GM12878 (cell line): Measurements from ENCODE around the gene RGS11. TPM values are rescaled to one million over a fixed set of nuclear protein-coding genes. Genes with fewer than 3 reads are reported as not detected.

Experiments
- ATAC-seq: fragments of 200-7000 bp; cut with Tn5 transposase; 3 replicates; pipeline ENCODE4 v1.9.1; 2020; ENCODE audit warnings: mild to moderate bottlenecking, moderate library complexity
- BruUV-seq: library from RNA; stranded (reverse); fragments of 400-500 nt; replicated peaks from 2 replicates; lab custom pipeline; 2021; lab: Mats Ljungman, UMichigan
- CTCF ChIA-PET: fragments of 300-600 bp; sonication (Branson Sonifier 250); formaldehyde crosslinking; extraction: SDS; loops from one replicate; lab custom pipeline; 2021; ENCODE audit warnings: inconsistent platforms; lab: Yijun Ruan, JAX
- POLR2A ChIA-PET: fragments of 350-600 bp; formaldehyde crosslinking; extraction: SDS; loops from one replicate; lab custom pipeline; 2021; ENCODE audit warnings: inconsistent platforms; lab: Charles Lee
- RAD21 ChIA-PET: fragments of 300-600 bp; sonication (Branson Sonifier 250); formaldehyde crosslinking; loops from one replicate; lab custom pipeline; 2023; ENCODE audit warnings: antibody characterized with exemption; ENCODE audit not compliant: unreplicated experiment; lab: Charles Lee
- SMC1A ChIA-PET: fragments of 300-600 bp; sonication (Branson Sonifier 250); formaldehyde crosslinking; loops from one replicate; lab custom pipeline; 2023; ENCODE audit not compliant: unreplicated experiment, uncharacterized antibody; lab: Charles Lee
- DNase-seq: peaks from one replicate; pipeline ENCODE4 v3.0.0-alpha.2; 2011; ENCODE audit warnings: low read depth, low spot score
- FAIRE-seq: peaks from 3 replicates; lab custom pipeline; 2011; peaks lifted over from hg19 to GRCh38; lab: Jason Lieb, UNC
- H2AFZ ChIP-seq: 2 replicates; pipeline ENCODE4 v1.6.0; 2011; ENCODE audit warnings: low read depth, low read length, control low read depth; ENCODE audit not compliant: control insufficient read depth
- H3K27ac ChIP-seq: 2 replicates; pipeline ENCODE4 v1.5.1; 2011; ENCODE audit warnings: control low read depth; ENCODE audit not compliant: control insufficient read depth, insufficient read depth
- H3K27me3 ChIP-seq, 2 experiments: replicated peaks in 1 of 2; 2 replicates each; pipeline versions ENCODE4 v1.6.0 to v1.6.1; 2011; ENCODE audit warnings: low read length in 1 of 2; ENCODE audit not compliant: control insufficient read depth in 2 of 2, insufficient read depth in 2 of 2
- H3K36me3 ChIP-seq, 2 experiments: 2 replicates each; pipeline ENCODE4 v1.5.1; 2011; ENCODE audit warnings: low read length in 1 of 2; ENCODE audit not compliant: control insufficient read depth in 2 of 2, insufficient read depth in 2 of 2
- H3K4me1 ChIP-seq: 2 replicates; pipeline ENCODE4 v1.6.1; 2011; ENCODE audit warnings: mild to moderate bottlenecking, low read length, moderate library complexity, mixed read lengths; ENCODE audit not compliant: control insufficient read depth, insufficient read depth
- H3K4me2 ChIP-seq: 2 replicates; pipeline ENCODE4 v1.6.0; 2011; ENCODE audit warnings: control low read depth; ENCODE audit not compliant: control insufficient read depth, insufficient read depth
- H3K4me3 ChIP-seq: fragments of 200-600 bp; sonication (generic); 2 replicates; pipeline ENCODE4 v1.5.1; 2016
- H3K79me2 ChIP-seq: 2 replicates; pipeline ENCODE4 v1.6.0; 2011; ENCODE audit warnings: low read length; ENCODE audit not compliant: control insufficient read depth, insufficient read depth
- H3K9ac ChIP-seq: 2 replicates; pipeline ENCODE4 v1.8.0; 2011; ENCODE audit warnings: low read length, control low read depth, mixed read lengths; ENCODE audit not compliant: control insufficient read depth, insufficient read depth
- H3K9me3 ChIP-seq: replicated peaks from 3 replicates; pipeline ENCODE4 v1.5.1; 2011; ENCODE audit warnings: mild to moderate bottlenecking, low read length; ENCODE audit not compliant: control insufficient read depth, insufficient read depth
- H4K20me1 ChIP-seq: 2 replicates; pipeline ENCODE4 v1.6.0; 2011; ENCODE audit not compliant: control insufficient read depth, insufficient read depth
- CEBPB ChIP-seq, 2 experiments: fragments of 150-350 bp in 1 of 2; IDR thresholded peaks; 2 replicates each; pipeline ENCODE4 v1.6.1; 2012 to 2014; ENCODE audit warnings: low read depth in 2 of 2, low read length in 2 of 2, borderline replicate concordance in 1 of 2, inconsistent platforms in 1 of 2
- E2F8 ChIP-seq: fragments of 450-650 bp; IDR thresholded peaks from 2 replicates; pipeline ENCODE4 v1.6.1; 2018; ENCODE audit warnings: mild to moderate bottlenecking, low read depth, moderate library complexity; ENCODE audit not compliant: partially characterized antibody
- ELK1 ChIP-seq: IDR thresholded peaks from 2 replicates; pipeline ENCODE4 v1.6.1; 2012; ENCODE audit warnings: low read depth, low read length, improper control_type of control experiment
- PBX3 ChIP-seq: IDR thresholded peaks from 2 replicates; pipeline ENCODE4 v1.6.1; 2011; ENCODE audit warnings: mild to moderate bottlenecking, low read depth, low read length, moderate library complexity; ENCODE audit not compliant: insufficient replicate concordance
- PML ChIP-seq: IDR thresholded peaks from 2 replicates; pipeline ENCODE4 v1.6.1; 2012; ENCODE audit warnings: low read length, inconsistent platforms
- RELA ChIP-seq: fragments of 450-650 bp; IDR thresholded peaks from 2 replicates; pipeline ENCODE4 v1.8.0; 2014; ENCODE audit warnings: borderline replicate concordance; ENCODE audit not compliant: partially characterized antibody
- SUZ12 ChIP-seq: fragments of 200-600 bp; sonication (generic); IDR thresholded peaks from one replicate; pipeline ENCODE4 v1.6.1; 2018; ENCODE audit warnings: antibody characterized with exemption, mild to moderate bottlenecking; ENCODE audit not compliant: unreplicated experiment
- ZNF24 ChIP-seq: fragments of 450-650 bp; IDR thresholded peaks from 2 replicates; pipeline ENCODE4 v1.6.1; 2017; ENCODE audit warnings: antibody characterized with exemption, mild to moderate bottlenecking
- ZSCAN29 ChIP-seq: fragments of 450-650 bp; IDR thresholded peaks from 2 replicates; pipeline ENCODE4 v1.6.1; 2017; ENCODE audit warnings: mild to moderate bottlenecking, moderate library complexity
- WGBS: methylation state at CpG from one replicate; pipeline ENCODE4 v1.1.6; 2016; ENCODE audit warnings: low lambda C conversion rate; ENCODE audit not compliant: insufficient replicate concordance, insufficient coverage; ENCODE audit errors: missing lambda C conversion rate; 5-methylcytosine and 5-hydroxymethylcytosine counted together
- in situ Hi-C: fragments of 300-500 bp; cut with MboI; formaldehyde crosslinking; loops from 9 replicates; pipeline ENCODE4 v1.14.3; 2018; ENCODE audit warnings: mixed read lengths
- intact Hi-C: fragments of 100-400 bp; cut with micrococcal nuclease; formaldehyde crosslinking; loops from one replicate; pipeline ENCODE4 v1.14.2; 2022; ENCODE audit not compliant: unreplicated experiment
- polyA plus RNA-seq, 11 experiments: library from polyadenylated mRNA; depleted of rRNA in 4 of 11; unstranded in 6 of 11; stranded (reverse) in 5 of 11; fragments of >200 nt; fragmentation: Nextera tagmentation in 4 of 11; fragmentation: Illumina TruSeq in 1 of 11; extraction: Ambion mirVana in 4 of 11; extraction: Trizol in 1 of 11; gene quantifications; 1 replicate in 1 of 11; 2 replicates in 10 of 11; pipeline versions ENCODE4 v1.2.1 to v1.2.3, GENCODE V29; 2011 to 2016; ENCODE audit warnings: inconsistent platforms in 2 of 11, missing spikeins in 2 of 11, low read depth in 1 of 11
- total RNA-seq, 4 experiments: library from RNA; depleted of rRNA in 3 of 4; stranded (reverse); fragments of >200 nt in 3 of 4; fragmentation: Illumina TruSeq in 1 of 4; extraction: Trizol in 1 of 4; gene quantifications; 2 replicates each; pipeline versions ENCODE4 v1.2.1 to v1.2.3, GENCODE V29; 2013 to 2021

The RGS11 gene
- total and polyA plus RNA-seq, 10 of the 15 experiments (the other 5 are each of a cell fraction or from before 2014, with no cell fraction given), result 0.04 TPM; not detected in 9

GRCh38 chr16:311725-312124, 36.0 kb upstream of the RGS11 start:
- in situ Hi-C loops (no loop called here), intact Hi-C loops (no loop called here)
- ChIA-PET RAD21 (no interaction called here), CTCF (no interaction called here), SMC1A (no interaction called here), POLR2A (no interaction called here)
- DNase-seq (no peak), ATAC-seq (no peak), FAIRE-seq (no peak)
- no peaks in the 10 kb centered on the region for H3K27me3 ChIP-seq
- 93% methylated on average over 15 of the region's 15 CpGs for WGBS
- H3K4me3 ChIP-seq, result no peak overlapping the region
- no peaks in the 10 kb centered on the region for H3K9me3 ChIP-seq
- H4K20me1 ChIP-seq, result no peaks in the 10 kb centered on the region; the same call in 1 of the 2 replicates
- H3K9ac ChIP-seq, result no peak overlapping the region
- peaks cover 7 to 22% of the 10 kb centered on the region in 2 experiments for H3K36me3 ChIP-seq
- no peak overlapping the region for H3K27ac ChIP-seq
- no peaks in the 10 kb centered on the region; the same call in 1 of the 2 replicates for H3K4me1 ChIP-seq
- no peaks in the 10 kb centered on the region; the same call in 1 of the 2 replicates for H3K79me2 ChIP-seq
- no peak overlapping the region for H3K4me2 ChIP-seq
- BruUV-seq, result no TSS peak
- no peak for TF ChIP-seq SUZ12
- no peak for TF ChIP-seq ZNF24
- TF ChIP-seq RELA, result no peak
- no peak for TF ChIP-seq ELK1
- no peak for TF ChIP-seq ZSCAN29
- no peak for TF ChIP-seq PBX3
- no peak for TF ChIP-seq CEBPB (IDR thresholded peaks at IDR 0.05; ENCODE audit: borderline replicate concordance in 1 of 2, low read depth in 2 of 2, low read length in 2 of 2)
- TF ChIP-seq PML, result no peak
- TF ChIP-seq E2F8, result no peak
- TF ChIP-seq, all 136 proteins: peak for 0
- no peak overlapping the region for H2AFZ ChIP-seq
